Putamen (tissue), 1 donor: ENCODE measurements around the gene FAM50B.
"Not testable (repeated sequence)": the region's sequence is repeated elsewhere in the genome, so short reads cannot be mapped to it uniquely, and the experiment has no call there.

Experiments used
- DNase-seq: peaks from one replicate; pipeline ENCODE4 v3.0.0-alpha.2; 2016; ENCODE audit warnings: low spot score

FAM50B gene

DNA sequence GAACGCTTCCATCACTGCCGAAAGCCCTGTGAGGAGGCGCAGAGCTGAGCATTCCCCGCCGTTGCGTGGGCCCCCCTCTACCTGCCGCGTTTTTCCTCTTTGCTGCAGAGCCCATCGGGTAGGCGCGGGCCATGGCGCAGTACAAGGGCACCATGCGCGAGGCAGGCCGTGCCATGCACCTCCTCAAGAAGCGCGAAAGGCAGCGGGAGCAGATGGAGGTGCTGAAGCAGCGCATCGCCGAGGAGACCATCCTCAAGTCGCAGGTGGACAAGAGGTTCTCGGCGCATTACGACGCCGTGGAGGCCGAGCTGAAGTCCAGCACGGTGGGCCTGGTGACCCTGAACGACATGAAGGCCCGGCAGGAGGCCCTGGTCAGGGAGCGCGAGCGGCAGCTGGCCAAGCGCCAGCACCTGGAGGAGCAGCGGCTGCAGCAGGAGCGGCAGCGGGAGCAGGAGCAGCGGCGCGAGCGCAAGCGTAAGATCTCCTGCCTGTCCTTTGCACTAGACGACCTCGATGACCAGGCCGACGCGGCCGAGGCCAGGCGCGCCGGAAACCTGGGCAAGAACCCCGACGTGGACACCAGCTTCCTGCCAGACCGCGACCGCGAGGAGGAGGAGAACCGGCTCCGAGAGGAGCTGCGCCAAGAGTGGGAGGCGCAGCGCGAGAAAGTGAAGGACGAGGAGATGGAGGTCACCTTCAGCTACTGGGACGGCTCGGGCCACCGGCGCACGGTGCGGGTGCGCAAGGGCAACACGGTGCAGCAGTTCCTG lies 693 bp downstream of the FAM50B start:
- no peak for DNase-seq

GRCh38 chr6:3850451-3851203 lies 1.5 kb downstream of the FAM50B start:
- DNase-seq, result no peak

DNA sequence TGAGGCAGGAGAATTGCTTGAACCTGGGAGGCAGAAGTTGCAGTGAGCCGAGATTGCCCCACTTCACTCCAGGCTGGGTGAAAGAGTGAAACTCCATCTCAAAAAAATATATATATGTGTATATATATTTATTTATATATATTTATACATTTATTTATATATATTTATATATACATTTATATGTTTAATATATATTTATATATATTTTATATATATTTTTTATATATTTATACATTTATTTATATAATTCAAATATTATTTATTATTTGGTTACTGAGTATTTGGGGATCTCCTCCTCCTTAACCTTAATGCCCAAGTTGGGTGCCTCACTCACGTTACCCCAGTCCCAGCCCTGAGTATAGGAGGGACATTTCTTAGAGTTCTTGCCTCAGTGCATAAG lies 2.7 kb downstream of the FAM50B start:
- no peak for DNase-seq

GRCh38 chr6:3852391-3852790 lies 3.2 kb downstream of the FAM50B start:
- DNase-seq, result no peak

DNA sequence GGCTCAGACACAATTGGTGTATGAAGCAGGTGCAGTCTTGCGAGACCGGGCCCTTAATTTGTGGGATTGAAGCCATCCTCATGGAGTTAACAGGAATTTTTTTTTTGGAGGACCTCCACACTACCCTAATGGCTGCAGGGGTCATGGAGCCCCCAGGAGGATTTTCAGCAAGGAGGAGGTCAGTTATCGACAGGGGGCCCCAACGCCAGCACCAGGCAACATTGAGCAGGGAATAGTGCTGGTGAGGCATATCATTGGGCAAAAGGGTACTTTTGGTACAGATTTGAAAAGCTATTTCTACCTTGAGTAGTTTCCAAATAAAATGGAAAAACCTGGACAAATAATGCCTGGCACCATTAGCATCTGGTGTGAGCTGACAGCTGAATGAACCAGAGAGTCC lies 6.7 kb downstream of the FAM50B start:
- no peak for DNase-seq

GRCh38 chr6:3856576-3856975 lies 7.4 kb downstream of the FAM50B start:
- DNase-seq, result no peak

DNA sequence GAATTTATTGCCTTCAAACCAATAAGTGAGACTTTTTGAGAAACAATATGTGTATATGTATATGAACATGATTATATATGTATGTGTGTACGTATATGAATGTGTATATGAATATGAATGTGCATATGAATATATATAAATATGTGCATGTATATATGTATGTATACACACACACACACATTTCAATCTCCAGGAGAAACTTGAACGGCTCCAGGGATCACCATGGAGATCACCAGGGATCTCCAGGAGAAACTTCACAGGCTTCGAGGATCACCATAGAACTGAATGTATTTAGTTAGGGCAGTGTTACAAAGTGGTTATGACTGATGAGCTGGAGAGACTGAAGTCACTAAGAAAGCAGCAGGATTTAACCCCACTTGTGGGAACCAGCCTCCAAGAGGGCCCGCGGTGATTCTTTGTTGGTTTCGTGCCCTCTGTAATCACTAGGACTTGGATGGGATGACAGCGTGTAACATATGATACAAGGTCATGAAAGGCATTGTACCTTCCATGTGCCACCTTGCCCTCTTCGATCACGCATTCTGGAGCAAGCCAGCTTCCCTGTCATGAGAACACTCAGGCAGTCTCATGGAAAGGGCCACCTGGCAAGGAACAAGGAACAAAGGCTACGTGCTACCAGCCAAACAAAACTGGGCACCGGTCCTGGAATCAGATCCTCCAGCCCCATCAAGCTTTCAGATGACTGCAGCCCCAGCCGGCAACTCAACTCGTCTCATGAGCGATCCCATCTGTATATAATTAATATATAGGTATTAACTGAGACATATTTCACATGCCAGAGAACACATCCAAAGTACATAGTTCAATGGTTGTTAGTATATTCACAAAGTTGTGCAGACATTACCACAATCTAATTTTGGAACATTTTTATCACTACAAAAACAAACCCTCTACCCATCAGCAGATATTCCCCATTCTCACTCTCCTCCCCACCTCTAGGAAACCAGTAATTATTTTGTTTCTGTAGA lies 8.6 kb downstream of the FAM50B start:
- no peak for DNase-seq

DNA sequence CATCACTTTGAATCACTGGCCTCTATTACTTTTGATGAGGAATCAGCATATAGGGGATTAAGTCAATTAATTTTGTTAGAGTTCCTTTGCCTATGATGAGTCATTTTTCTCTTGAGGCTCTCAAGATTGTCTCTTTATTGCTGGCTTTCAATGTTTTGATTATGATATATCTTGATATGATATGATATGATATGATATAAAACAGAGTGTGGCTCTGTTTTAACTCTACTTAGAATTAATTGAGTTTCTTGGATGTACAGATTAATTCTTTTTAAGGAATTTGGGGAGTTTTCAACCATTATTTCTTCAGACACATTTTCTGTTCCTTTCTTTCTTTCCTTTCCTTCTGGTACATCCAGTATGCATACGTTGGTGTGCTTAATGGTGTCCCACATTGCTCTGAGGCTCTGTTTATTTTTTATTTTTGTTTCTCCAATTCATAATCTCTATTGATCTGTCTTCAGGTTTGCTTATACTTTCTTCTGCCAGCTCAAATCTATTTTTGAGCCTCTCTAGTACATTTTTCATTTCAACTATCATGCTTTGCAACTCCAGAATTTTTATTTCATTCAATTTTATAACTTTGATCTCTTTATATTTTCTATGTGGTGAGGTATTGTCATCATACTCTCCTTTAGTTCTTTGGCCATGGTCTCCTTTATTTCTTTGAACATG lies 10.8 kb downstream of the FAM50B start:
- DNase-seq, result no peak

DNA sequence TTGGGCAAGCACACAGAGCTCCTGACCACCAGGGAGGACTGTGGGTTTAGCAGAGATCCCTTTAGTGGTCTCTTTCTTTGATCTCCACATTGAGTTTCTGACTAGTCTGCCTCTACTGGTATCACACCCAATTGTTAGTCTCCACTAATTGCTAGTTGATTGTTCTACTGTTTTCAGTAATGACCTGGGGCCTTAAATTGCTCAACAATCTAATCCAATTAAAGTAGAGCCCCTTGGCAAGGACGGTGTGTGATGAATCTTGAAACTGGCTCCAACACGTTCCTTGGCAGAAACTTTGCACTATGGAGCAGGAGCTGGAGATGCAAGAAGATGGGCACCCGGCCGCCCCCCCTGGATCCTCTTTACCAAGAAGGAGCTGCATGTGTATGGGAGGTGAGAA lies 12.3 kb downstream of the FAM50B start:
- no peak for DNase-seq

DNA sequence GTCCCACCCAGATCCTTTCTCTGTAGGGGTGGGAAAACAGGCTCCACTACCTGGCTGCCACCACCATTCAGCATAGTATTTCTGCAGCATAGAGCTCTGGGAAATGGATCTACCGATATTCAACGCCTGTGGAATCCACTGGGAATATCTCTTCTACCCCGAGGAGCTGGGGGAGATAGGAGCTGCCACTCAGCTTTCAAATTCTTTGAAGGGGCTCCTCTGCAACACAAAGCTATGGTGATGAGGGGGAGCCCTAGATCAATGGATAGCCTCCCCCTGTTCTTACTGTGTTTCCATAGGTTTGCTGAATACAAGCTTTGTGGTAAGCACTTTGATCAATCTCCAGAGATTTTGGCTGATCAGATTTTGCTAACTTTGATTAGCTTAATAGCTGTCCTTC lies 12.9 kb downstream of the FAM50B start:
- no peak for DNase-seq

DNA sequence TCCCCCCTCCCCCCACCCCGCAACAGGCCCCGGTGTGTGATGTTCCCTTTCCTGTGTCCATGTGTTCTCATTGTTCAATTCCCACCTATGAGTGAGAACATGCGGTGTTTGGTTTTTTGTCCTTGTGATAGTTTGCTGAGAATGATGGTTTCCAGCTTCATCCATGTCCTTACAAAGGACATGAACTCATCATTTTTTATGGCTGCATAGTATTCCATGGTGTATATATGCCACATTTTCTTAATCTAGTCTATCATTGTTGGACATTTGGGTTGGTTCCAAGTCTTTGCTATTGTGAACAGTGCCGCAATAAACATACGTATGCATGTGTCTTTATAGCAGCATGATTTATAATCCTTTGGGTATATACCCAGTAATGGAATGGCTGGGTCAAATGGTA lies 14.1 kb downstream of the FAM50B start:
- not testable (repeated sequence) for DNase-seq

DNA sequence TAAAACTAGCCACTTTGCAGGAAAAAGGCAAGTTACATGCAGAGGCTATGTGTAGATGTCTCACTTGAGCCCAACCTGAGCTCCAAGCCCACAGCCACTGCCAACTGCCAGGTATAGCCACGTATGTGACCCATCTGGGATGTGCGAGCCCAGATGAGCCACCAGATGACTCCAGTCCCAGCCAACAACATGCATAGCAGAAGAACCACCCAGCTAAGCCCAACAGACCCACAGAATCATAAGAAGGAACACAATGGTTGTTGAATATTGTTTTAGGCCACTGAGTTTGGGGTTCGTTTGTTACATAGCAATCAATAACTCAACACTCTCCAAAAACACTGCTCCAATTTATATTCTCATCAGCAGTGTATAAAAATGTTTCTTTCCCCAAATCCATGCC lies 16.3 kb downstream of the FAM50B start:
- no peak for DNase-seq

- DNase-seq, result no peak
Observed at GRCh38 chr6:3867641-3868502, 18.7 kb downstream of the FAM50B start.

DNA sequence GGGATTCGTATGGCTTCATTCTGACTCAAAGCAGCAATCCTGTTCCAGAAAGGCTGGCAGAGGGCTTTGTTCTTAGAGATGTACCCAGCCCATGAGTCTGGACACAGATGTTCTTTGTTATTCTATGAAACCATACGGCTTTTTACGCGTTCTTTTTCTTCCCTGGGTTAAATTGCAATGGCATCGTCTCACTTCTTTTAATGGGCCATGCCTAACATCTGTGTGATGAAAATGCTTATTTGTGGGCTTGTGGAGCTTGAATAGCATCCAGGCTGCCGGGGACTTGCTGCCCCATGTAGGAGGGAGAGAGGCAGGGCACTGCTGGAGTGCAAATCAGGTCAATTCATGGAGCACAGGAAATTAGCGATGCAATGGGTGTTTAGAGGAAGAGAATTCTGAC lies 19.4 kb downstream of the FAM50B start:
- peak; percentile 16 for DNase-seq

- no peak for DNase-seq
Observed at GRCh38 chr6:3869284-3869631, 20.1 kb downstream of the FAM50B start.

DNA sequence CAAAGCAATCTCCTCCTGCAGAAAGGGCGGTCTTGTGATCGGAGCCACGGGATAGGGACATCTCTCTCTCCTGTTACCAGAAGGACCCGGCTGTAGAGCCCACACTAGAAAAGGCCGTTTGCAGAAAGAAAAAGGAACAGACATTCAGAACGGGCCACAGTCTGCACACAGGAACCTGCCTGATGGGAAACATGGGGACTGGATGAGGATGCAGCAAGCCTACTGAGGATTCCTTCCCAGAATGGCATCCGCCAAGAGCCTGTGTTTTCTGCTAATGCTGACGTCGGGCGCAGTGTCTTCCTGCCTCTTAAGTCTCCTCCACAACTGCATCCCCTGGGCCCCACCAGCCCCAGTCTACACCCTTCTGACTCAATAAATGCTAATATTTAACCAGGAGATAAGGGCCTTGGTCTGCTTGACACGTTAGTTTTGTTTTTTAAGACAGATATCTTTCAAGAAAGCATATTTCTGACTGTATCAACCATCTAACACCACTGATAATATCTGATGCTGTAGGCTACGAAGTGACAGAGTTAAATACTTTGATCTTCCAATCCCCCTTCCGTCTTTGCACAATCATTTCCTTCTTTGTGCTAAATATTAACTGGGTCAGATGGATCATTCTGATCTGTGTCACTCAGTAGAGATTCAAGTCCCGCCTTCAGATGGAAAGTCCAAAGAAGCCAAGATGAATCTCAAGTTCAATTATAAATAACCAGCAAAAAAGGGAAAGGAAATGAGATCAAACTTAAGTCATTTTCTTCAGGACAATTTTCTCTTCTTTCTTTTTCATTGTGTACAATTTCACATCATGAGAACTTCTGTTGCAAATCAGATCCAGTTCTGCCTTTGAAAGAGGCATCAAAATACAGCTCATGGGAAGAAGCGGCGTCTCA lies 20.7 kb downstream of the FAM50B start:
- DNase-seq, result no peak

DNA sequence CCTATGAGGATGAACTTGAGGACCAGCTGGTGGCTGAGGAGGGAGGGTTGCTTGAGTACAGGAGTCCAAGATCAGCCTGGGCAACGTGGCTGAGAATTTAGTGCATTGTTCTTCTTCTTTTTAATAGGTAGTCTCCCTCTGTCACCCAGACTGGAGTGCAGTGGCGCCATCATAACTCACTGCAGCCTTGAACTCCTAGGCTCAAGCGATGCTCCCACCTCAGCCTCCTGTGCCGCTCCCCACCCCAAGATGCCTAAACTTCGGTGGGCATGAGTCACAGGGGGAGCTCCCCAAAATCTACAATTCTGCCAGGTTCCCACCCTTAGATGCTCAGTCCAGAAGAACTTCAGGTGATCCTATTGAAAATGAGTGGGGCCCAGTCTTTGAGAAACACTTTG lies 21.4 kb downstream of the FAM50B start:
- DNase-seq, result no peak

- no peak for DNase-seq
Observed at GRCh38 chr6:3871515-3871914, 22.3 kb downstream of the FAM50B start.

DNA sequence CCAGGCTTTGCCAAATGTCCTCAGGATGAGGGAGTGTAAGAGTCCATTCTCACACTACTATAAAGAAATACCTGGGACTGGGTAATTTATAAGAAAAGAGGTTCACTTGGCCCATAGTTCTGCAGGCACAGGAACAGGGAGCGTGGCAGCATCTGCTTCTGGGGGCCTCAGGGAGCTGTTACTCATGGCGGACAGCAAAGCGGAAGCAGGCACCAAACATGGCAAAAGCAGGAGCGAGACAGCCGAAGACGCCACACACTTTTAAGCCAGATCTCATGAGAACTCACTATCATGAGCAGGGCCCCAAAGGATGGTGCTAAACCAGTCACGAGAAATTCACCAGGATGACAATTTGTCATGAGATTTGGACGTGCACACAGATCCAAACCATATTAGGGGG lies 22.8 kb downstream of the FAM50B start:
- DNase-seq, result no peak

DNA sequence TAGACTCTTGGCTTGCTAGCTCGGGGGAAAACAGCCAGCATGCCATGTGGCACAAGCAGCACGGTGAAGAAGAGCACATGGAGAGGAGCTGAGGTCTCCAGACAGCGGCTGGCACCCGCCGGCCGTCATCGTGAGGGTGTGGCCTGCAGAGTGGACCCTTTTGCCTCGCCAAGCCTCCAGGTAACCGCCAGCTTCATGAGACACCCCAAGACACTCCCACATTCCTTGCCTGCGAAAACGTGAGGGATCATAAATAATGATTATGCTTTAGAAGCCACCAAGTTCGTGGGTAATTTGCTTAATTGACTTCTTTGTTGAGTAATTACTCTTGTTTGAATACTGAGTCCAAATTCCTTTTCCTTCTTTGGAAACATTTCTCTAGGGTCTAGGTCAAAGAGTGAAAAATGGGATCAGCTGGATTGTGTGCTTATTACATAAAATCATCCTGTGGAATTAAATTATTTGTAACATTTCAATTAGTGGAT lies 23.2 kb downstream of the FAM50B start:
- no peak for DNase-seq
